Smooth muscle cell (in vitro differentiated cells): Measurements from ENCODE around the gene KCNIP4. TPM values are rescaled to one million over a fixed set of nuclear protein-coding genes. Genes with fewer than 3 reads are reported as not detected.

Experiments used
- DNase-seq: peaks from one replicate; lab custom pipeline; 2025; ENCODE audit not compliant: unreplicated experiment; lab: John Stamatoyannopoulos, UW
- H2AFZ ChIP-seq: fragments of 200-600 bp; sonication (generic); 2 replicates; pipeline ENCODE4 v1.6.0; 2016; ENCODE audit warnings: antibody characterized with exemption, low read depth, mild to moderate bottlenecking
- H3F3A ChIP-seq: fragments of 200-600 bp; sonication (generic); 2 replicates; pipeline ENCODE4 v1.6.0; 2017; ENCODE audit warnings: antibody characterized with exemption, low read depth
- H3K27ac ChIP-seq: fragments of 200-600 bp; sonication (generic); 2 replicates; pipeline ENCODE4 v1.5.1; 2016; ENCODE audit warnings: low read depth, mild to moderate bottlenecking
- H3K27me3 ChIP-seq: fragments of 200-600 bp; sonication (generic); 2 replicates; pipeline ENCODE4 v1.6.1; 2016; ENCODE audit warnings: low read depth, mild to moderate bottlenecking
- H3K36me3 ChIP-seq: fragments of 200-600 bp; sonication (generic); 2 replicates; pipeline ENCODE4 v1.5.1; 2016; ENCODE audit warnings: low read depth
- H3K4me1 ChIP-seq: fragments of 200-600 bp; sonication (generic); 2 replicates; pipeline ENCODE4 v1.5.1; 2016; ENCODE audit warnings: low read depth
- H3K4me2 ChIP-seq: fragments of 200-600 bp; sonication (generic); 2 replicates; pipeline ENCODE4 v1.6.0; 2016; ENCODE audit warnings: mild to moderate bottlenecking
- H3K4me3 ChIP-seq: fragments of 200-600 bp; sonication (generic); 2 replicates; pipeline ENCODE4 v1.5.1; 2016; ENCODE audit warnings: mild to moderate bottlenecking
- H3K79me2 ChIP-seq: fragments of 200-600 bp; sonication (generic); 2 replicates; pipeline ENCODE4 v1.6.0; 2016; ENCODE audit warnings: low read depth, mild to moderate bottlenecking
- H3K9ac ChIP-seq: fragments of 200-600 bp; sonication (generic); 2 replicates; pipeline ENCODE4 v1.6.0; 2016; ENCODE audit warnings: low read depth
- H3K9me3 ChIP-seq: fragments of 200-600 bp; sonication (generic); replicated peaks from 2 replicates; pipeline ENCODE4 v1.5.1; 2016; ENCODE audit warnings: low read depth
- H4K20me1 ChIP-seq: fragments of 200-600 bp; sonication (generic); 2 replicates; pipeline ENCODE4 v1.6.0; 2016; ENCODE audit warnings: low read depth
- WGBS: methylation state at CpG from one replicate; pipeline ENCODE4 v1.1.7; 2016; ENCODE audit warnings: low lambda C conversion rate; 5-methylcytosine and 5-hydroxymethylcytosine counted together
- polyA plus RNA-seq: library from polyadenylated mRNA; unstranded; fragments of >200 nt; fragmentation: Nextera tagmentation; extraction: Ambion mirVana; gene quantifications from 2 replicates; pipeline ENCODE4 v1.2.1, GENCODE V29; 2016
- total RNA-seq: library from RNA; depleted of rRNA; stranded (reverse); fragments of >200 nt; gene quantifications from 2 replicates; pipeline ENCODE4 v1.2.3, GENCODE V29; 2014
- TF ChIP-seq, protein P1 (sequence below): fragments of 200-600 bp; sonication (generic); IDR thresholded peaks from 2 replicates; pipeline ENCODE4 v1.5.1; 2017; ENCODE audit warnings: borderline replicate concordance, mild to moderate bottlenecking, antibody characterized with exemption; ENCODE audit not compliant: insufficient read depth, poor library complexity, severe bottlenecking

KCNIP4 gene
- total and polyA plus RNA-seq, 2 experiments from 2014 or later = 0.07 TPM; not detected in 1

- Histone ChIP-seq H3K9ac (no peak overlapping the region), H3F3A (no peaks in the 10 kb centered on the region), H3K4me2 (no peak overlapping the region), H3K27ac (no peak overlapping the region), H2AFZ (no peak overlapping the region), H3K36me3 (no peaks in the 10 kb centered on the region), H4K20me1 (no peaks in the 10 kb centered on the region), H3K9me3 (no peaks in the 10 kb centered on the region), H3K79me2 (no peaks in the 10 kb centered on the region), H3K4me3 (no peak overlapping the region), H3K4me1 (no peaks in the 10 kb centered on the region), H3K27me3 (no peaks in the 10 kb centered on the region)
- TF ChIP-seq, protein P1, sequence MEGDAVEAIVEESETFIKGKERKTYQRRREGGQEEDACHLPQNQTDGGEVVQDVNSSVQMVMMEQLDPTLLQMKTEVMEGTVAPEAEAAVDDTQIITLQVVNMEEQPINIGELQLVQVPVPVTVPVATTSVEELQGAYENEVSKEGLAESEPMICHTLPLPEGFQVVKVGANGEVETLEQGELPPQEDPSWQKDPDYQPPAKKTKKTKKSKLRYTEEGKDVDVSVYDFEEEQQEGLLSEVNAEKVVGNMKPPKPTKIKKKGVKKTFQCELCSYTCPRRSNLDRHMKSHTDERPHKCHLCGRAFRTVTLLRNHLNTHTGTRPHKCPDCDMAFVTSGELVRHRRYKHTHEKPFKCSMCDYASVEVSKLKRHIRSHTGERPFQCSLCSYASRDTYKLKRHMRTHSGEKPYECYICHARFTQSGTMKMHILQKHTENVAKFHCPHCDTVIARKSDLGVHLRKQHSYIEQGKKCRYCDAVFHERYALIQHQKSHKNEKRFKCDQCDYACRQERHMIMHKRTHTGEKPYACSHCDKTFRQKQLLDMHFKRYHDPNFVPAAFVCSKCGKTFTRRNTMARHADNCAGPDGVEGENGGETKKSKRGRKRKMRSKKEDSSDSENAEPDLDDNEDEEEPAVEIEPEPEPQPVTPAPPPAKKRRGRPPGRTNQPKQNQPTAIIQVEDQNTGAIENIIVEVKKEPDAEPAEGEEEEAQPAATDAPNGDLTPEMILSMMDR = no peak
- no peak for DNase-seq
- WGBS = 93% methylated on average over 1 of the region's 1 CpG
Measured at GRCh38 chr4:21097865-21098264, 850.7 kb downstream of the KCNIP4 start.

GRCh38 chr4:21097026-21097425 lies 851.5 kb downstream of the KCNIP4 start:
- Histone ChIP-seq H2AFZ (no peak overlapping the region), H3K27ac (no peak overlapping the region), H3K36me3 (no peaks in the 10 kb centered on the region), H3K79me2 (no peaks in the 10 kb centered on the region), H4K20me1 (no peaks in the 10 kb centered on the region), H3K9ac (no peak overlapping the region), H3K27me3 (no peaks in the 10 kb centered on the region), H3F3A (no peaks in the 10 kb centered on the region), H3K4me2 (no peak overlapping the region), H3K4me3 (no peak overlapping the region), H3K9me3 (no peaks in the 10 kb centered on the region), H3K4me1 (no peaks in the 10 kb centered on the region)
- TF ChIP-seq, protein P1 = no peak
- no peak for DNase-seq
- WGBS = 0% methylated on average over 1 of the region's 1 CpG

- H3K4me3 ChIP-seq = no peak overlapping the region
- no peak overlapping the region for H2AFZ ChIP-seq
- H3K9me3 ChIP-seq = no peaks in the 10 kb centered on the region
- H3K79me2 ChIP-seq = no peaks in the 10 kb centered on the region
- no peaks in the 10 kb centered on the region for H3K27me3 ChIP-seq
- no peak overlapping the region for H3K9ac ChIP-seq
- H3K36me3 ChIP-seq = no peaks in the 10 kb centered on the region
- 94% methylated on average over 1 of the region's 1 CpG for WGBS
- no peaks in the 10 kb centered on the region for H3K4me1 ChIP-seq
- TF ChIP-seq, protein P1 = no peak
- no peak overlapping the region for H3K4me2 ChIP-seq
- no peaks in the 10 kb centered on the region for H3F3A ChIP-seq
- H3K27ac ChIP-seq = no peak overlapping the region
- no peak for DNase-seq
- H4K20me1 ChIP-seq = no peaks in the 10 kb centered on the region
Measured at GRCh38 chr4:21092531-21092930, 856.0 kb downstream of the KCNIP4 start.

DNA sequence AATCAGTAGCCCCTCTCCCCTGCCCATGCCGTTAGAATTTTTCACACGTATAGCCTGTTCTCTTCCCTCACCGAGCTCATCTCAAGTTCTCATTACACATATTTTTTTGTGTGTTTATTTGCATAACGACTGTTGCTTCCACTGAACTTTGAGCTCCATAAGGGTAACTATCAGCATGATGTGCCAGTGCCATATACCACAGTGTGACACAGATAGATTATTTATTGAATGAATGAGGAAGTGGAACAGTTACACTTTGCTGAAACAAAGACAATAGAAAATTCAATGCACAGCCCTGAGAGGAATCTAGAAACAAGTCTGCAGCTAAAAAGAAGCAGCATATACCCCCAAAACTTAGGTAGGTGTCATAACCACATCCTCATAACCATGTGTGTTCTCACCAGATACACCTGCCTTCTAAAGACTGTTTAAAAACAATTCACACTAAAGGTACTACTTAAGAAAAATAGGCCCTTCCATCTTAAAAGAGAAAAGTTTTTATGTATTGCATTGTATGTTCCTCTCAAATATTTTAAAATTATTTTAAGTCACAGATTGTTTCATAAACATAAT lies 858.4 kb downstream of the KCNIP4 start:
- H4K20me1 ChIP-seq = no peaks in the 10 kb centered on the region
- no peak overlapping the region for H3K4me2 ChIP-seq
- no peak overlapping the region for H2AFZ ChIP-seq
- no peaks in the 10 kb centered on the region for H3F3A ChIP-seq
- H3K9ac ChIP-seq = no peak overlapping the region
- WGBS = 93% methylated on average over 4 of the region's 4 CpGs
- no peak overlapping the region for H3K27ac ChIP-seq
- H3K27me3 ChIP-seq = no peaks in the 10 kb centered on the region
- no peaks in the 10 kb centered on the region for H3K79me2 ChIP-seq
- DNase-seq = no peak
- H3K4me1 ChIP-seq = no peaks in the 10 kb centered on the region
- no peaks in the 10 kb centered on the region for H3K36me3 ChIP-seq
- TF ChIP-seq, protein P1 = no peak
- no peak overlapping the region for H3K4me3 ChIP-seq
- H3K9me3 ChIP-seq = no peaks in the 10 kb centered on the region
